Kidney (tissue), 14 donors: Measurements from ENCODE around the gene CFDP1. TPM values are rescaled to one million over a fixed set of nuclear protein-coding genes. Genes with fewer than 3 reads are reported as not detected.

Experiments used
- DNase-seq, 5 donors: peaks; one replicate each; pipeline ENCODE4 v3.0.0-alpha.2; 2013 to 2020
- FAIRE-seq: peaks from 2 replicates; lab custom pipeline; 2012; peaks lifted over from hg19 to GRCh38; lab: Jason Lieb, UNC
- H3K27ac ChIP-seq, 2 donors: one replicate each; pipeline ENCODE4 v1.7.0; 2013; ENCODE audit warnings: low read depth in 2 of 2, low read length in 2 of 2, inconsistent platforms in 1 of 2
- H3K27me3 ChIP-seq: one replicate; pipeline ENCODE4 v1.7.1; 2013; ENCODE audit warnings: low read length, inconsistent platforms; ENCODE audit not compliant: control insufficient read depth, insufficient read depth
- H3K36me3 ChIP-seq, 3 donors: one replicate each; pipeline versions ENCODE4 v1.7.0 to v1.7.1; 2013; ENCODE audit warnings: low read length in 3 of 3, control low read depth in 1 of 3, inconsistent platforms in 1 of 3; ENCODE audit not compliant: insufficient read depth in 3 of 3, control insufficient read depth in 2 of 3
- H3K4me1 ChIP-seq, 3 donors: one replicate each; pipeline versions ENCODE4 v1.7.0 to v1.7.1; 2013; ENCODE audit warnings: low read length in 3 of 3, inconsistent platforms in 1 of 3, low read depth in 1 of 3; ENCODE audit not compliant: control insufficient read depth in 2 of 3, insufficient read depth in 2 of 3
- H3K4me3 ChIP-seq, 3 donors: one replicate each; pipeline versions ENCODE4 v1.7.0 to v1.8.1; 2013; ENCODE audit warnings: low read length in 3 of 3, control low read depth in 1 of 3, inconsistent platforms in 1 of 3
- H3K9ac ChIP-seq, 3 donors: one replicate each; pipeline versions ENCODE4 v1.7.0 to v1.7.1; 2013; ENCODE audit warnings: low read length in 3 of 3, control low read depth in 1 of 3, inconsistent platforms in 1 of 3
- H3K9me3 ChIP-seq, 3 donors: one replicate each; pipeline versions ENCODE4 v1.7.0 to v1.7.1; 2013; ENCODE audit warnings: low read length in 3 of 3, control low read depth in 1 of 3, inconsistent platforms in 1 of 3; ENCODE audit not compliant: control insufficient read depth in 2 of 3, insufficient read depth in 1 of 3
- CTCF ChIP-seq: IDR thresholded peaks from 3 replicates; pipeline ENCODE4 v1.5.1; 2012; ENCODE audit warnings: mild to moderate bottlenecking, moderate library complexity, borderline replicate concordance; ENCODE audit not compliant: insufficient read depth; ENCODE audit errors: extremely low read depth
- intact Hi-C: fragments of 100-400 bp; cut with DNase I; formaldehyde crosslinking; loops from one replicate; pipeline ENCODE4 v1.11.1; 2022
- polyA plus RNA-seq: library from polyadenylated mRNA; stranded (reverse); fragments of 350-450 nt; fragmentation: Illumina TruSeq; extraction: RNeasy Lipid Tissue Mini Kit (QIAGEN cat#74804); gene quantifications from one replicate; pipeline ENCODE4 v1.2.3, GENCODE V29; 2014; ENCODE audit warnings: low read depth, low replicate concordance; ENCODE audit not compliant: insufficient read depth
- total RNA-seq: library from RNA; stranded (reverse); fragmentation: NEBNext Ultra II Directional; extraction: Animal tissue kit (Norgen Biotek cat#: 25700); gene quantifications from one replicate; pipeline ENCODE4 v1.2.1, GENCODE V29; 2021
- donor health status: control.
- donor health status: control.
- donor health status: control.
- donor health status: control.
- donor health status: control.
- donor health status: DM: yes; HTN: yes; CAD: no.
- donor health status: Normal renal cell carcinoma (clear cell type).

Gene CFDP1
- total and polyA plus RNA-seq, 2 donors from 2014 or later = 53.5 to 148 TPM

- FAIRE-seq = no peak
Observed at GRCh38 chr16:75323198-75323597, 110.1 kb downstream of the CFDP1 start.

GRCh38 chr16:75322740-75323139, 110.6 kb downstream of the CFDP1 start:
- intact Hi-C loops = no loop called here
- FAIRE-seq (no peak), DNase-seq (no peak)
- no peaks in the 10 kb centered on the region for H3K9me3 ChIP-seq
- no peaks in the 10 kb centered on the region for H3K27me3 ChIP-seq
- H3K4me1 ChIP-seq = peaks cover 2 to 15% (median 4%) of the 10 kb centered on the region in 3 donors
- H3K4me3 ChIP-seq = no peak overlapping the region
- no peaks in the 10 kb centered on the region for H3K36me3 ChIP-seq
- H3K27ac ChIP-seq = no peak overlapping the region
- no peak overlapping the region for H3K9ac ChIP-seq
- no peak for TF ChIP-seq CTCF

More at GRCh38 chr16:75323198-75323597, 110.1 kb downstream of the CFDP1 start:
- Histone ChIP-seq H3K9me3 (no peaks in the 10 kb centered on the region), H3K36me3 (no peaks in the 10 kb centered on the region), H3K4me1 (peaks cover 2 to 15% (median 4%) of the 10 kb centered on the region in 3 donors), H3K27ac (no peak overlapping the region), H3K9ac (no peak overlapping the region), H3K27me3 (no peaks in the 10 kb centered on the region), H3K4me3 (no peak overlapping the region)
- no peak for DNase-seq
- intact Hi-C loops = no loop called here
- no peak for TF ChIP-seq CTCF

GRCh38 chr16:75320435-75320834, 112.9 kb downstream of the CFDP1 start:
- no peak for TF ChIP-seq CTCF
- no peak overlapping the region for H3K27ac ChIP-seq
- H3K36me3 ChIP-seq = no peaks in the 10 kb centered on the region
- no peak overlapping the region for H3K9ac ChIP-seq
- intact Hi-C loops = no loop called here
- peaks cover 2 to 15% (median 4%) of the 10 kb centered on the region in 3 donors for H3K4me1 ChIP-seq
- H3K9me3 ChIP-seq = no peaks in the 10 kb centered on the region
- no peak overlapping the region for H3K4me3 ChIP-seq
- FAIRE-seq (no peak), DNase-seq (no peak)
- no peaks in the 10 kb centered on the region for H3K27me3 ChIP-seq
